ENCODE data around the gene NADSYN1. TPM values are rescaled to one million over a fixed set of nuclear protein-coding genes. Genes with fewer than 3 reads are reported as not detected.
A peak's percentile ranks its signal among the peaks of the same experiment; 100 is the strongest.

NADSYN1 gene
- polyA plus RNA-seq, 6 donors from 2014 or later = 22.2 to 41.6 (median 32.1) TPM

DNA sequence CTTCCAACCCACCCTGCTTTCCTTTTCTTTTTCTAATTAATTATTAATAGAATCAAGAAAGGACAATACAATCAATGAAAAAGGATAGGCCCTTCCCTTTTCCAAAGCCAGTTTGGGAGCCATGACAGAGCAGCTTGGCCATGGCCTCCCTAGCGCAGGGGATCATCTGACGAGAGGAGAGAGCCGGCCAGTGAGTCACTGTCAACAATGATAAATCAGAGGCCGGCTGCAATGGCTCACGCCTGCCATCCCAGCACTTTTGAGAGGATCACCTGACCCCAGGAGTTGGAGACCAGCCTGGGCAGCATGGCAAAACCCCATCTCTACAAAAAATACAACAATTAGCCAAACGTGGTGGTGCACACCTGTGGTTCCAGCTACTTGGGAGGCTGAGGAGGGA lies 46.5 kb downstream of the NADSYN1 start:
- Mint-ChIP-seq H3K9me3 (no peaks in the 10 kb centered on the region), H3K36me3 (peaks cover 37 to 57% of the 10 kb centered on the region in 2 donors), H3K4me1 (peaks cover 5 to 6% (median 6%) of the 10 kb centered on the region in 3 donors), H3K27me3 (no peaks in the 10 kb centered on the region), H3K27ac (no peak overlapping the region), H3K4me3 (no peak overlapping the region)
- DNase-seq = no peak
- no peak for ATAC-seq (ENCODE audit: low read depth in 2 of 2)

DNA sequence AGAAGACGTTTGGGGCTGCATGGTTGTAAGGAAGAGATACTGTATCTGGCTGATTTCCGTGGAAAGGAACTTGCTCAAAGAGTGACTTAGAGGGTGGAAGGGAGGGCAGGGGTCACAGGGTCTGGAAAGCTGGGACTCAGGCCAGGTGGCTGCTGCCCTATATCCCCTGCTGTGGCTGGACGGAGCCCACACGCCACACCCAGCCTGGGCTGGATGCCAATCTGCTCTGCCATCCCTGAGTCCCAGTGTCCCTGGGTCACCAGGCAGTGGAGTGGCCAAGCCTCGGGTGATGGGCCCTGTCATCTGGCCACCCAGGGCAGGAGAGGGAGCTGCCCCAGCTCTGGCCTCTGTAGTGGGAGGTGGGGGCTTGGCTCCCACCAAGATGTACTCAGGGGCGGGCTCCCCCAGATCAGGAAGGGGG lies 47.6 kb downstream of the NADSYN1 start:
- peak overlapping the region in 1 of 6 donors; percentile 21 for H3K27ac Mint-ChIP-seq
- ATAC-seq (ENCODE audit: low read depth in 2 of 2) (no peak), DNase-seq (no peak)
- no peaks in the 10 kb centered on the region for H3K27me3 Mint-ChIP-seq
- H3K36me3 Mint-ChIP-seq = peaks cover 30 to 54% of the 10 kb centered on the region in 2 donors
- no peak overlapping the region for H3K4me3 Mint-ChIP-seq
- peaks cover 0 to 2% (median 0%) of the 10 kb centered on the region in 7 donors for H3K9me3 Mint-ChIP-seq
- H3K4me1 Mint-ChIP-seq = peaks cover 5 to 9% (median 9%) of the 10 kb centered on the region in 3 donors

DNA sequence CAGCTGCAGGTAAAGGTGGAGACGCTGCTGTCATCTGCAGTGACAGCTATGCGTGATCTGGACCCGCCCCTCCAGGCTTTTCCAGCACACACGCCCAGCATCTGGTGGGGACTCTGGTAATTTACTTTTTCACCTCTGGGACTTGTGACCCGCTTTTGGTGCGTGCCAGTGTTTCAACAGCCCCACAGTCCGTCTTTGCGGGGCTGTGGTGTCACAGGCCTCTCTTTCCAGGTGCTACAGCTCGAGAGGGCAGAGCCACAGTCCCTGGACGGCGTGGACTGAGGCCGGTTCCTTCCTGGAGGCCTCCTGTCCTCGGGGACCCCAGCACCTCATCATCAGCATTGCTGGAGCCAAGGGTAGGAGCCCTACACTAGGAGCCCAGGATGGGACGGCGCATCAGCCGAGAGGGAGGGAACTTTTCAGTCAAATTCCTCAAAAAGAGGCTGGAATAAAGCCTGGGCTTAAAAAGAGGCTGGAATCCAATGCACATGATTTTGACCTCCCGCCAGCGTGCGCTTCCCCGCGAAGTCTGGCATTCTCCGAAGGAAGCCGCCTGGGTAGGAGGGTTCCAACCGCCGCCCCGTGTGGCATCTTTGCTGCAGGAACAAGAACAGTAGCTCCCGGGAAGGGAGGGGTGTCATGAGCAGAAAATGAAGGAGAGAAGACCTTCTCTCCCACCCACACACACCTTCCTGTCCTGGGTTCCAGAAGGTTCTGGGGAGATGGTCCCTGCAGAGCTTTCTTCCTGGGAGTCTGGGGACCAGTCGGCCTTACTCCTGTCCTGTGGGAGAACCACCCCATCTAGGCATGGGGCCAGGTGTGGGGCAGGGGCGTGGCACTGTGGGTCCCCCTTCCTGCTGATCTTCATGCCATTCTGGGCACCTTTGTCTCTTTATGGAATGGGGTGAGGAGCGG lies 48.3 kb downstream of the NADSYN1 start:
- Mint-ChIP-seq H3K36me3 (peaks cover 32 to 58% of the 10 kb centered on the region in 2 donors), H3K27me3 (no peaks in the 10 kb centered on the region), H3K9me3 (peaks cover 0 to 4% (median under 1%) of the 10 kb centered on the region in 7 donors), H3K4me1 (peaks cover 5 to 9% (median 9%) of the 10 kb centered on the region in 3 donors), H3K4me3 (no peak overlapping the region), H3K27ac (peak overlapping the region in 1 of 6 donors; percentile 36)
- DNase-seq (no peak), ATAC-seq (ENCODE audit: low read depth in 2 of 2) (no peak)

DNA sequence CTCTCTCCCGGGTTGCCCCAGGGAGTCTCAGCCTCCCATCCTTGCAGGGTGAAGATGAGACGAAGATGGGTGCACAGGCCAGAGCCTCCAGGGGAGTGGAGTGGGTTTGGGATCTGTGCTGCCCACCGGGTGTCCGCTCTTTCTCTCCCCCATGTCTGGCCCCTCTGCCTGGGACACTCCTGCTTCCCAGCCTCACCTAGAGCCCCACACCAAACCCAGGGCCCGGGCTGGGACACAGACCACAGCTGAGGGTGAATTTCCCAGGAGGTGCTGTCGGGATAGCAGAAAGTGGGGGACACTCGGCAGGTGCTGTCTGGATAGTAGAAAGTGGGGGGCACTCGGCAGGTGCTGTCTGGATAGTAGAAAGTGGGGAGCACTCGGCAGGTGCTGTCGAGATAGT lies 49.0 kb downstream of the NADSYN1 start:
- ATAC-seq (ENCODE audit: low read depth in 2 of 2) (no peak), DNase-seq (no peak)
- Mint-ChIP-seq H3K36me3 (peaks cover 34 to 58% of the 10 kb centered on the region in 2 donors), H3K27me3 (no peaks in the 10 kb centered on the region), H3K4me3 (no peak overlapping the region), H3K27ac (no peak overlapping the region), H3K9me3 (peaks cover 0 to 10% (median 5%) of the 10 kb centered on the region in 7 donors), H3K4me1 (peaks cover 4 to 9% (median 5%) of the 10 kb centered on the region in 3 donors)

DNA sequence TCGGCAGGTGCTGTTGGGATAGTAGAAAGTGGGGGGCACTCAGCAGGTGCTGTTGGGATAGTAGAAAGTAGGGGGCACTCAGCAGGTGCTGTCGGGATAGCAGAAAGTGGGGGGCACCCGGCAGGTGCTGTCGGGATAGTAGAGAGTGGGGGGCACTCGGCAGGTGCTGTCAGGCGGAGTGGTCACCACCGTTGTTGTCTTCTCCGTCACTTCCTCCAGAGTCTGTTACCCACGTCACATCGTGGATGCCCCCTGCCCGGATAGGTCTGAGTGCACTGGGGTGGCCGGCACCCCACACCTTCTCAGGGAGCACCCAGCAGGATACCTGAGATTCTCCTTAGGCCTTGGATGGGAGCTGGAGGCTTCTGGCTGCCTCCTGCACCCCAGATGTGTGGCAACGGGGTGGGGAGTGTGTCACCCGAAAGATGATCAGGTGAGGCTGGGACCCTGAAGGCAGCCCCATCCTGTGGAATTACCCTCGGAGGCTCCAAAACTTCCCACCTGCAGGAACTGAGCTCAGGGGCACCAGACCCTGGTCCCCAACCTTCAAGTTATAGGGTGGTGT lies 50.0 kb downstream of the NADSYN1 start:
- no peak for ATAC-seq (ENCODE audit: low read depth in 2 of 2)
- H3K36me3 Mint-ChIP-seq = peaks cover 34 to 56% of the 10 kb centered on the region in 2 donors
- peaks cover 4 to 9% (median 5%) of the 10 kb centered on the region in 3 donors for H3K4me1 Mint-ChIP-seq

DNA sequence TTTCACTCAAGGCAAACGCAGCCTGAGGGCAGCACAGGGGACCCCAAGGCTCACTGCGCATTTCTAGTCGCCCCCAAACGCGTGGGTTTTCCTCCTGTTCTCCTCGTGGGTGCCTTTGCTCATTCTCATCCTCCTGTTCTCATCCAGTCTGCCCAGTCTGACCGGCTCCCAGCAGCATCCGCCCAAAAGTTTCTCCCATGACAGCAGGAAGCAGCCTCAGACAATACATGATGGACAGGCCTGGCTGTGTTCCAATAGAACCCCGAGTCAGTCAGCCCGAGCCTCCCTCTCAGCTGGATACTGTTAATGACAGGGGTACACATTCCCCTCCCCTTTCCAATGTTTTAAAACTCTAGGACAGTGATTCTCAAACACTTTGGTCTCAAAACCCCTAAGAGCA lies 51.5 kb downstream of the NADSYN1 start:
- ATAC-seq (ENCODE audit: low read depth in 2 of 2) (no peak), DNase-seq (no peak)
- H3K27me3 Mint-ChIP-seq = no peaks in the 10 kb centered on the region
- peak overlapping the region in 1 of 6 donors; percentile 65 for H3K27ac Mint-ChIP-seq
- peaks cover 4 to 9% (median 5%) of the 10 kb centered on the region in 3 donors for H3K4me1 Mint-ChIP-seq
- peaks cover 9 to 34% (median 21%) of the 10 kb centered on the region in 7 donors for H3K9me3 Mint-ChIP-seq
- peaks cover 35 to 52% of the 10 kb centered on the region in 2 donors for H3K36me3 Mint-ChIP-seq
- H3K4me3 Mint-ChIP-seq = no peak overlapping the region

More for the DNA sequence above, 50.0 kb downstream of the NADSYN1 start:
- Mint-ChIP-seq H3K9me3 (peaks cover 1 to 18% (median 6%) of the 10 kb centered on the region in 7 donors), H3K4me3 (no peak overlapping the region), H3K27ac (peak overlapping the region in 1 of 6 donors; percentile 47), H3K27me3 (no peaks in the 10 kb centered on the region)
- no peak for DNase-seq

DNA sequence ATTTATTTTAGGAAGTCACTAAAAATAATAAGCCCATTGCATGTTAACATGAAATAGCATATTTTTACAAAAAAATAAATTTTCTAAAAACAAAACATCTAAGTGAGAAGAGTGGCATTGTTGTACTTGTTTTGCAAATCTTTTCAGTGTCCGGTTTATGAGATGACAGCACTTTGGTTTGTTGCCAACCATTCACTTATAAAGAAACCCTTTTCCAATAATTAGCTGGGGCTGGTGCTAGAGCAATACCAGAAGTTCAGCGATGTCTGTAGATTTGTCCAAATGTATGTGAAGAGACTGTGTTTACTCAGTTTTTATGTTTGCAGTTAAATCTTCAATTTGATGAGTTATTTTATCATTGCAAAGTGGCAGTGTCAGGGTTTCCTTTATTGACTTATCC lies 52.0 kb downstream of the NADSYN1 start:
- ATAC-seq (ENCODE audit: low read depth in 2 of 2) (no peak), DNase-seq (no peak)
- peaks cover 35 to 56% of the 10 kb centered on the region in 2 donors for H3K36me3 Mint-ChIP-seq
- no peak overlapping the region for H3K27ac Mint-ChIP-seq
- H3K9me3 Mint-ChIP-seq = peaks cover 14 to 39% (median 26%) of the 10 kb centered on the region in 7 donors
- no peaks in the 10 kb centered on the region for H3K27me3 Mint-ChIP-seq
- no peak overlapping the region for H3K4me3 Mint-ChIP-seq
- peaks cover 4 to 9% (median 5%) of the 10 kb centered on the region in 3 donors for H3K4me1 Mint-ChIP-seq

DNA sequence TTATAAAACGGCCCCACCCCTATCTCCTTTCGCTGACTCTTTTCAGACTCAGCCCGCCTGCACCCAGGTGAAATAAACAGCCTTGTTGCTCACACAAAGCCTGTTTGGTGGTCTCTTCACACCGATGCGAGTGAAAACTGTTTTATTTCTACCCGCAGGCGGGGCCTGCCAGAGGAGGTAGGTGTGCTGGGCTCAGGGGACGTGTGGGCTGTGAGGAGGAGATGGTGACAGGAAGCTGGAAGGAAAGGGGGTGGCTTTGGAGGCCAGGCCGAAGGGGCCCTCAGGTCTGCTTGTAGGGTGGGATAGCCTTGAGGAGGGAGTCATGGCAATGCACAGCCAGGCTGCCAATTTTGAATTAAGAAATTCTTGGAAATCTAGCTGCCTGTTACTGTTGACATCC lies 52.8 kb downstream of the NADSYN1 start:
- DNase-seq (no peak), ATAC-seq (ENCODE audit: low read depth in 2 of 2) (no peak)
- H3K9me3 Mint-ChIP-seq = peaks cover 14 to 47% (median 32%) of the 10 kb centered on the region in 7 donors
- no peaks in the 10 kb centered on the region for H3K27me3 Mint-ChIP-seq
- H3K27ac Mint-ChIP-seq = peak overlapping the region in 1 of 6 donors; percentile 75
- H3K4me1 Mint-ChIP-seq = peaks cover 4 to 9% (median 5%) of the 10 kb centered on the region in 3 donors
- peaks cover 35 to 50% of the 10 kb centered on the region in 2 donors for H3K36me3 Mint-ChIP-seq
- H3K4me3 Mint-ChIP-seq = peak overlapping the region in 1 of 8 donors; percentile 55

DNA sequence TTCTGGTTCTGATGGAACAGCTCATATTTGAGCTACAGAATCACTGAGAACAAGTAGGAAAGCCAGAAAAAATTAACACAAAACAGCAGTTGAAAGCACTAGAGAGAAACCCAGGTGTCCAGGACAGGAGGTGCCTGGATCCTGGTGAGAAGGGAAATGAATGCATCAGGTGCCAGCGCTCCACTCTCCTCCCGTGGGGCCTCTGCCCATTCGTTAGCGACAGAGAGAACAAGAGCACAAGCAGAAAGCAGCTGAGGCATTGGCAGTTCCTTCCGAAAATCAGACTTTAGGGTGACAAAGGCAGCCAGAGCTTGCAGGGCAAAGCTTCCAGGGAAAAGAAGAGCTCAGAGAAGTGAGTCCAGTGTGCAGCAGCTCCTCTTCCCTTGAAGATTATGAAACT lies 54.1 kb downstream of the NADSYN1 start:
- Mint-ChIP-seq H3K4me3 (no peak overlapping the region), H3K36me3 (peaks cover 35 to 46% of the 10 kb centered on the region in 2 donors), H3K27ac (peak overlapping the region in 2 of 6 donors; percentile 17 to 74), H3K4me1 (peaks cover 4 to 9% (median 5%) of the 10 kb centered on the region in 3 donors), H3K9me3 (peaks cover 14 to 59% (median 42%) of the 10 kb centered on the region in 7 donors), H3K27me3 (no peaks in the 10 kb centered on the region)
- no peak for ATAC-seq (ENCODE audit: low read depth in 2 of 2)
- DNase-seq = no peak

DNA sequence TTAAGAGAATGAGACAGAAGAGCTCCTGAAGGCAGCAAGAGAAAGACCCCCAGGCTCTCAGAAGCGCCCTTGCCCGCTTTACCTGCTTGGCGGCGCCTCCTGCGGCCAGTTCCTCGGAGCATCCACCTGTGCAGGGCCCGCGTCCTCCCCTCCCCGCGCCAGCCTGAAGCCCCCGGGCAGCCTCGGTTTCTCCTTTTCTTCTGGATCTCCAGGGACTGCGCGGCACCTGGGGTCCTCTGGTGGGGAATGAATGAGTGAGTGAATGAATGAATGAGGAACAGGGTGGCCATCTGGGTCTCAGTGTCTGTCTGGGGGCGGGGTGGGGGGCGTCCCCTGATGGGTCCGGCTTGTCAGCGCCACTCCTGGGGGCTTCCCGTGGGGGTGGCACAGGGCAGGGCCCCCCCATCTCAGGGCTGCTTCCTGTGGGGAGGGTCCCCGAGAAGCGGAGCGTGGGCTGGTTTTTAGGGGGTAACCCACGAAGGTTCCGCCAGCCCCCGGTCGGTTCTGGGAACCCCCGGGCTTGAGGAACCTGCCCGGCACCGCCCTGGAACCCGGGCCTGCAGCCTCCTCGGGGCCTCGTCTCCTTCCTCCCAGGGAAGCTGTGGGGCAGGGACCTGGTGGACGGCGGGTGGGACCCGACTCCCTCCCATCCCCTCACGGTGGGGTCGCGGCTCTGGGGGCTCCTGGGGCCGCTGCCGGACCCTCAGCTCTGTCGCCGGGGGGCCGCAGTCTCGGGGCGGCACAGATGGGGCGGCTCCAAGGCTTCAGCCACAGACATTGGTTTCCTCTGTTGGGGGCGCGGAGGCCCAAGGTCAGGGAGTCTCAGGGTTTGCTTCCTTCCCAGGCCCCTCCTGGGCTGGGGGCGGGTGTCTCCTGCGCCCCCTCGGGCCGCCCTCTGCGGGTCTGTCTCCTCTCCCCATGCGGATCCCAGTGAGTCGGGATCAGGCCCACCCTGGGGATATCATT lies 65.8 kb downstream of the NADSYN1 start:
- peaks cover 0 to 11% (median 5%) of the 10 kb centered on the region in 7 donors for H3K9me3 Mint-ChIP-seq
- H3K4me1 Mint-ChIP-seq = no peaks in the 10 kb centered on the region
- H3K36me3 Mint-ChIP-seq = no peaks in the 10 kb centered on the region
- H3K27me3 Mint-ChIP-seq = no peaks in the 10 kb centered on the region
- ATAC-seq (ENCODE audit: low read depth in 2 of 2) (no peak), DNase-seq (no peak)
- no peak overlapping the region for H3K4me3 Mint-ChIP-seq
- no peak overlapping the region for H3K27ac Mint-ChIP-seq

DNA sequence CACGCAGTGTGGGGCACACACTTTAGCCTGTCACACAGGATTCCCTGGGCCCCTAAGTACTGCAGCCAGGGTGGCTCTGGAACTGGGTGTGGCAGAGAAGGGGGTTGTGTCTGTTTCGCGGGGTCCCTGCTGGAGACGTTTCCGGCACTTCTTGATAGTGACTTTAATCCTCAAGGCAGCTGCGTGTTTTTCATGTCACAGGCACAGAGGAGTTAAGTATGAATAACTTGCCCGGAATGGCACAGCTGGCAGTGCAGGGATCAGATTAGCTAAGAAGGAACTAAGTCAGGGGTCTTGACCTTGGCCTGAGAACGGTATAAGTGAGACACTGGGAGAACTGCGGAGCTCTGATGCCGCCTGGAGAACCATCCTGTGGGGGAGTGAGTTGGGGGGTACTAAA lies 66.5 kb downstream of the NADSYN1 start:
- Mint-ChIP-seq H3K4me3 (no peak overlapping the region), H3K27me3 (no peaks in the 10 kb centered on the region), H3K36me3 (no peaks in the 10 kb centered on the region), H3K9me3 (peaks cover 0 to 8% (median 4%) of the 10 kb centered on the region in 7 donors), H3K27ac (no peak overlapping the region), H3K4me1 (no peaks in the 10 kb centered on the region)
- DNase-seq (no peak), ATAC-seq (ENCODE audit: low read depth in 2 of 2) (no peak)

DNA sequence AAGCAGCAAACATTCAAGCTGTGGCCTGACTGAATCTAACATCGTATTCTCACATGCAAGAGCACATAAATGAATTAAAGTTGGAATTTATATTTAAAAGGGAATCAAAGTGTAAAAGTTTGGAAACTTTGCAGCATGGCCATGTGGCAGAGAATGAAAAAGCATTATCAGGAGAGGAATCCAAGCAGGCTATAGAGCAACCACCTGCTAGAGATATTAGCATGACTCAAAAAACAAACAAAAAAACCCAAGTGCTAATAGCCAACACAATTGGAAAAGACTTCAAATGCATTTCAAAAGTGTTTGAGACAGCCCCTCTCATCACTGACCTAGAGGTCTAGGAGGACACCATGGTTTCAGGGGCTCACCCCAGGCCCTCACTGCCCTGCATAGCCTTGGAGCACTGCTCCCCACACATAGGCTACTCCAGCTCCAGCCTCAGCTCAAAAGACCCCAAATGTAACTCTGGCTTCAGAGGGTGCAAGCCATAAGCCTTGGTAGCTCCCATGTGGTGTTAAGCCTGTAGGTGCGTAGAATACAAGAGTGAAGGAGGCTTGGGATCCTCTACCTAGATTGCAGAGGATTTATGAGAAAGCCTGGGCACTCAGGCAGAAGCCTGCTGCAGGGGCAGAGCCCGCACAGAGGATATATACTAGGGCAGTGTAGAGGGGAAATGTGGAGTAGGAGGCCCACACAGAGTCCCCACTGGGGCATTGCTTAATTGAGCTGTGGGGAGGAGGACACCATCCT lies 72.4 kb downstream of the NADSYN1 start:
- H3K36me3 Mint-ChIP-seq = peaks cover 0 to 3% of the 10 kb centered on the region in 2 donors
- no peak for DNase-seq
- H3K27ac Mint-ChIP-seq = no peak overlapping the region
- H3K4me3 Mint-ChIP-seq = no peak overlapping the region
- peaks cover 0 to 15% (median 4%) of the 10 kb centered on the region in 3 donors for H3K27me3 Mint-ChIP-seq
- no peak for ATAC-seq (ENCODE audit: low read depth in 2 of 2)
- peaks cover 0 to 5% (median 0%) of the 10 kb centered on the region in 7 donors for H3K9me3 Mint-ChIP-seq
- no peaks in the 10 kb centered on the region for H3K4me1 Mint-ChIP-seq

Measured in naive B cell (primary cell).